HG02840 (cell line): ENCODE results near the gene RBM47.
"Not testable (repeated sequence)": the region's sequence is repeated elsewhere in the genome, so short reads cannot be mapped to it uniquely, and the experiment has no call there.

Experiments used
- ATAC-seq: cut with Tn5 transposase; IDR thresholded peaks from one replicate; pipeline ENCODE4 v1.9.1; 2021; ENCODE audit warnings: mild to moderate bottlenecking, moderate library complexity, moderate number of reproducible peaks; ENCODE audit not compliant: unreplicated experiment, low FRiP score

RBM47 gene

DNA sequence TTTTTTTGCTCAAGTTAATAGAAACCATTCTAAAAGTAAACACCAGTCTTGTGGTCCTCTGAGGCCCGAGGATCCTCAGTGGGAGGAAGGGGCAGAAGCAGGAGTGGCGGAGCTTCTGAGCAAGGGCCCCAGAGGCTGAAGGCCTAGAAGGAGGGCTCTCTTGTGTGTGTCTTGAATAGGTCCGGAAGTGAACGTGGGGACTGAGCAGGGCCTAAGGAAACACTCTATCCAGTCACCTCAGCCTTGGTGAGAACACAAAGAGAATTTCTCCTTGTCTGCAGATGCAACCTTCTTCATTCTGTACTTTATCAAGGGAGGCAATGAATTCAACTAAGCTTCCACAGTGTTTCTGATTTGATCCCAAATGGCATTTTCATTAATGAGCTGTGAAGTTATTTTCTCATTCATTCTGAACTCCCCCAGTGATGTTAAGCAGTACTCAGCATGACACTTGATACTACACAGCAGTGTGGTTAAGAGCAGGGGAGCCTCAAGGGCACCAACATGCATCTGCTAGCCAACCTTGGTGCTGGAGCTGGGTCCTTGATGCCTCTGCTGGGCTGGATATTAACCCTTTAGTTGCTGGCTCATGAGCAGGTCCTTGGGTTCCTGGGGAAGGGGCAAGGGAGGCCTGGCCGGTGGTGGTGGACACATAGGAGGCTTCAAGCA lies 64.7 kb downstream of the RBM47 start:
- no peak for ATAC-seq

DNA sequence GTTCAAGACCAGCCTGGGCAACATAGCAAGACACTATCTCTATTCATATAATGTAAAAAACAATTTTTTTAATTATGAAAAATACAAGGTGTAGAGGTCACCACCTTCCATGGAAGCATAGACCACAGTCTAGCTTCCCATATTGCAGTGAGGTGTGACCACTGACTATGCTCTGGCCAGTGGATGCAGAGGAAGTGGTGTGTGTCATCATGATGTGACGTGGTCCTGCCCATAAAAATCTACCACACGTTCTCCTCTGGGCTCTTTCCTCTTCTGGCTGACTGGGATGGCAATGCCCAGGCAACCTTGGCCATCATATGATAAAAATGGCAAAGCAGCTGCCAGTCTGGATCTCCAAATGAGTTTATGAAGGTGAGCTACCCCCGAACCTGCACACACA lies 65.7 kb downstream of the RBM47 start:
- no peak for ATAC-seq

DNA sequence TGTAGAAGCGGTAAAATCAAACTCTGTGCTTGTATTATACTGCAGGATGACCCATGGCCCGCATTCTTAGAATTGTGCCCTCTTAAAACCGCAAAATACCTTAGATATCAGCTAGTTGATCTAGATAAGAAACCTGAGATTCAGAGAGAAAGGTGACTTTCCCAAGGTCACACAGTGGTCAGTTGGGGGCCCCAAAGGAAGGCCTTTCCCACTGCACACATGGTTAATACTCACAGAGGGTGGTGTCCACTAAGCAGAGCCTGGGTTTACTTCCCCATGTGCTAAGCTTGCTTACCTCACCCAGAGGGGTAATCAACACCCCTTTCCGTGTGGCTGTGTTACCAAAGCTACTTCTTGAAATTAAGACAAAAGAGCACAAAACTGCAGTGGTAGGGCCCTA lies 66.3 kb downstream of the RBM47 start:
- no peak for ATAC-seq

DNA sequence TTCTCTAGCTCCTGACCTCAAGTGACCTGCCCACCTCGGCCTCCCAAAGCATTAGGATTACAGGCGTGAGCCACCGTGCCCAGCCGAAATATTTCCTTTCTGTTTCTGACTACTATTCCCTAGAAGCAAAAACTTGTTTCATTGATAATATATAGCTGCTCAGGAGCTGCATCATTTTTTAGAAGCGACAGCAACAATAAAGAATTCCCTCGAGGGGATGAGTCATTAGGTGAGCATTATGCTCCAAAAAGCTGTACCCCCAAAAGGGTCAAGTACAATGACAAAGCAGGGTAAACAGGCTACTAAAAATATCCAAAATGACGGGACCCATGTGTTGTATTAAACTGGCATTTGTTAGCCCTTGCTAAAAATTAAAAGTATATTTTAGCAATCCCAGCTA lies 67.0 kb downstream of the RBM47 start:
- ATAC-seq, result no peak

DNA sequence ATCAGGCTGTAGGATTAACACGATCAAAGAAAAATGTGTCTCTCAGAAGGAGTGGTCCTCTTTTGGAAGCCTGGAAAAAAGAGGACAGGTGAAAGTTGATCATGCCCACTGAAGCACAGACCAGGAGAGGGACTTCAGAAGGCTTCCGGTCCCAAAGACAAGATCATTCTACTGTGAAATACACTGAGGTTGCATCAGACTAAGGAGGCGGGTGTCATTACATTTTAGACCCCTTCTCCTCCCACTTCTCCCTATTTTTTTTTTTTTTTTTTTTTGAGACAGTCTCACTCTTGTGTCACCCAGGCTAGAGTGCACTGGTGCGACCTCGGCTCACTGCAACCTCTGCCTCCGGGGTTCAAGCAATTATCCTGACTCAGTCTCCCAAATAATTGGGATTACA lies 67.5 kb downstream of the RBM47 start:
- ATAC-seq, result no peak

DNA sequence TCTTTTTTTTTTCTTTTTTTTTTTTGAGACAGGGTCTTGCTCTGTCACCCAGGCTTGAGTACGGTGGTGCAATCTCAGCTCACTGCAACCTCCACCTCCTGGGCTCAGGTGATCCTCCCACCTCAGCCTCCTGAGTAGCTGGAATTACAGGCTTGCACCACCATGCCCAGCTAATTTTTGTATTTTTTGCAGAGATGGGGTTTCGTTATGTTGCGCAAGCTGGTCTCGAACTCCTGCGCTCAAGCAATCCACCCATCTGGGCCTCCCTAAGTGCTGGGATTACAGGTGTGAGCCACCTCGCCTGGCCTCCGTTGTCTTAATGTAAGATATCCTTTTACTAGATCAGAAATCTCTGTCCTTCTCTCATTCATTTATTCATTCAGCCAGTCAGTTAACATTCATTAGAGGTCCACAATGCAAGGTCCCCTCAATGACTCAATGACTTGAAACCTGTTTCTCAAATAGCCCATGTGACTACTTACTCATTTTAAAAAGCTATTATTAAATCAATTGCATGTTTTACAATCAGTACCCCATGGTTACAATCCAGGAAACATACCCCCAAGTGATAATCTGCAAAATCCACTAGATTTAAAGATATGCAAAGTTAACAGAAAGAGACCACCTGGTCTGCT lies 68.0 kb downstream of the RBM47 start:
- ATAC-seq, result not testable (repeated sequence)

DNA sequence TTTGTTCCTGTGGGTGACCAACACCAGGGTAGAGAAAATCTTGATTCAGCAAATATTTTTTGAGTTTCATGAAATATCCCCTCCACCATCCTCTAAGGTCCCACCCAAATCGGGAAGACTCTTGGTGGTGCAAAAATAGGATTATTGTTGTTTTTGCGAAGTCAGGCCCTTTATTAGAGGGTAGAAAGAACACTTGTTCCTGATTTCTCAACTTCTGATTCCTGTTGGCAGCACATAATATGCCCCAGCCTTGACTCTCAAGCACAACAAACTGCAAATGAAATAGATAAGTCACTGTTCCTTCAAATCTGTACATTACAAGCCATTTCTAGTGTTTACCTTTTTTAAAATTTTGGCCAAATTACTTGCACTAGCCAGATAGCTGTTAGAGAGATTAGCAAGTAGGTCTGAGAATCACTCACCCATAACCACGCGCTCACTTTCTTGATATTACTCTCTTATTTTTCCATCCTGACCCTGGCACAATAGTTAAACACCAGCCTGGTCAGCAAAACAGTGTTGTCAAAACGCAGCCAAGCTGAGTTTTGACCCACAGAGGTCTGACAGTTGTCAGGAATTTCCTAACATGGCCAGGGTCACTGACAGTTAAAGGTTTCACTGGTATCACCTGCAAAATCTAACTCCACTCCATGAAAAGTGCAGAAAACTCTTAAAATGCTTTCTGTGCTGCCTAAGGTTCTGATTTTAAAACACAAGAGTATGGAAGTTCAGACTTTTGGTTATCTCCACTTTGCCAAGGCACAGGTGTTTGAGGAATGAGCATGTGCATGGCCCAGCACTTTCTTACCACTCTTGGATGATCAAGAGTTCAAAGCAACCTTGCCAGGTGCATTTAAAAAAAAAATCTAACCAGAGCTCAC lies 69.8 kb downstream of the RBM47 start:
- ATAC-seq, result no peak

DNA sequence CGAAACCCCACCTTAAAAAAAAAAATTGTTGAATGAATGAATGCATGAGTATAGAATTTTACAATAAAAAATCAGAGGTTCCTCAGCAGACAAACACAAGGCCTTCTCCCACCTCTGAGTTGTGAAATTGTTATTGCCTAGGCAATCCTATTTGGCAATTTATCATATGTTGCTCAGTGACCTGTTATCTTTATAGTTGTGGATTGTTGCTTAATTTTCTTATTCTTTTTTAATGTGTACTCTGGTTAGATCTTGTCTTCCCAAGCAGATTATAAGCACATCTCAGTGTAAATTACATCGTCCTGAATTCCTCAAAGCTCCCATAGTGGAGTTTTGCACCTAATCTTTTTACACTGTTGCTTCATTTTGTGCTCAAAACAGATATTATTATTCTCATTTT lies 71.9 kb downstream of the RBM47 start:
- ATAC-seq, result no peak

DNA sequence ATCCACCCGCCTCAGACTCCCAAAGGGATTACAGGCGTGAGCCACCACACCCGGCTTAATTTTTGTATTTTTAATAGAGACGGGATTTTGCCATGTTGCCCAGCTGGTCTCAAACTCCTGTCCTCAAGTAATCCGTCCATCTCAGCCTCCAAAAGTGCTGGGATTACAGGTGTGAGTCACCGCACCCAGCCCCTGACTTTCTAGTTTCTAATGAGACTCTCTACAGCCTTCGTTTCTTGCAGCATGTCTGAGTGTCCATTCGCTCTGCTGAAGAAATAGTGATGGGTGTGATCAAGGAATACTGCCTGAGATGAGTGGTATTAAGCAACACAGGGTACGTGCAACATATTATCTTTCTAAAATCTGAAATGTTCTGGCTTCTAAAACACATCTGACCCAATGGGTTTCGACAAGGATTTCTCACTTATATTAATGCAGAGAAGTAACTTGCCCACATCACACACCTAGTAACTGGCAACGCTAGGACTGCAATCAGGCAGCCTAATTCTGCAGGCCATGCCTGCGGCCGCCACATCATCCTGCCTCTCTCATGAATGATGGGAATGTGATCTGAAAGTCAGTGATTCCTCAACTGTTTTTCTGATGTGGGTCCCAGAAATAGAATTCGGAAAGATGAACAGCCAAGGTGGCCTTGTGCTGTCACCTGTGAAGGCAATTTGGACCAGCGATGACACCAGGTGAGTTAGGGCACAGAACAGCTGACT lies 74.3 kb downstream of the RBM47 start:
- ATAC-seq, result no peak

DNA sequence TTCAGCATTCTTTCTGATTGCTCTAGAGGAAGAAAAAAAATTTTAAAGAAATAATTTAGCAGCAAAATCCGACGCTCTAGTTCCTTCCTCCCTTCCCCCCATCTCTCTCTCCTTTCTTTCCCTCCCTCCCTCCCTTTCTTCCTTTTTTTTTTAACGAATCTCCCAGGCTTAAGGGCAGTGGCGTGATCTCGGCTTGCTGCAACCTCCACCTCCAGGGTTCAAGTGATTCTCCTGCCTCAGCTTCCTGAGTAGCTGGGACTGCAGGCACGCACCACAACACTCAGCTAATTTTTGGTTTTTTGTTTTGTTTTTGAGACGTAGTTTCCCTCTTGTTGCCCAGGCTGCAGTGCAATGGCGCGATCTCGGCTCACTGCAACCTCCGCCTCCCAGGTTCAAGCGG lies 75.0 kb downstream of the RBM47 start:
- not testable (repeated sequence) for ATAC-seq

DNA sequence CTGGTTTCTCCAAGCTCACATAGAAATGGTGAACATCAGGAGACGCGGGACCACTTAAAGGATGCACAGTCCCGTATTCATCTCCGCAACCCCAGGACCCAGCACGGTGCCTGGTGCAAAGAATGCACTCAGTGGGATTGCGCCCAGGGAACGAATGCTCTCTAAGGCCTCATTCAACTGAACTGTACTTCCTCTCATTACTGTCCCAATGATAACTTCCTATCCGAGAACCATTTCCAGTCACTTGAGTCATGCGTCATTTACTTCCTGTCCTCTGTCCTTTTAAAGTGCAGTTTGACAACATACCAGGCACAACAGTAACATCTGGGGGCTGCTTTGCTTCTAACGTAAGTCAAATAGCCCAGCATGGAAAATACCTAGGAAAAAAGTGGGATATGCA lies 75.7 kb downstream of the RBM47 start:
- ATAC-seq, result no peak

DNA sequence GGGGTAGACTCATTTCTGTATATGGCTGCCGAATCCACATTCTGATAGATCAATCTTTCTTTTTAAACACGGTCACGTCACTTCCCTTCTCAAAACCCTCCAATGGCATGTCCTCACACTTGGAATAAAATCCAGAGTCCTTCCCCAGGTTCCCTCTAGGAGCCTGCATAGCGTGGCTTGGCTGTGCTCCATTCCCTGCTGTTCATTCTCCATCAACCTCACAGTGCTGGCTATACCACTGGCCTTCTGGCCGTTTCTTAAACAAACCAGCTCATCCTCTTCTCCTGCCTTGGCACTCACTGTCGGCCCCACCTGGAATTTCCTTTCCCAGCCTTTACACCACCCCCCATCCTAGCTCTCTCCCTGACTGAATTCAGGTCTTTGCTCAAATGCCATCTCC lies 77.1 kb downstream of the RBM47 start:
- ATAC-seq, result no peak

DNA sequence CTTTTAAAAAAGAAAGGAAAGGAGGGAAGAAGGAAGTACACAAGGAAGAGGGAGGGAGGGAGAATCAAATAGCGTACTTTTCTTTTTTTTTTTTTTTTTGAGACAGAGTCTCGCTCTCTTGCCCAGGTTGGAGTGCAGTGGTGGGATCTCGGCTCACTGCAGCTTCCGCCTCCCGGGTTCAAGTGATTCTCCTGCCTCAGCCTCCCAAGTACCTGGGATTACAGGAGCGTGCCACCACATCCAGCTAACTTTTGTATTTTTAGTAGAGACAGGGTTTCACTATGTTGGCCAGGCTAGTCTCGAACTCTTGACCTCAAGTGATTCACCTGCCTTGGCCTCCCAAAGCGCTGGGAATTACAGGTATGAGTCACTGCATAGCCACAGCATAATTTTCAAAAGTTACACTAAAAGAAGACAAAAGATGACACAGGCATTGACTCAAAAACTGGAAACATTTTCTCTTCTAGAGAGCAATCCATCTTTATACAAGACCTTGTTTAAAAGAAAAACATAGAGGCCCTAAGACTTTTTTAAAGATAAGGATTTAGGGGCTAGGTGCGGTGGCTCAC lies 78.0 kb downstream of the RBM47 start:
- not testable (repeated sequence) for ATAC-seq

DNA sequence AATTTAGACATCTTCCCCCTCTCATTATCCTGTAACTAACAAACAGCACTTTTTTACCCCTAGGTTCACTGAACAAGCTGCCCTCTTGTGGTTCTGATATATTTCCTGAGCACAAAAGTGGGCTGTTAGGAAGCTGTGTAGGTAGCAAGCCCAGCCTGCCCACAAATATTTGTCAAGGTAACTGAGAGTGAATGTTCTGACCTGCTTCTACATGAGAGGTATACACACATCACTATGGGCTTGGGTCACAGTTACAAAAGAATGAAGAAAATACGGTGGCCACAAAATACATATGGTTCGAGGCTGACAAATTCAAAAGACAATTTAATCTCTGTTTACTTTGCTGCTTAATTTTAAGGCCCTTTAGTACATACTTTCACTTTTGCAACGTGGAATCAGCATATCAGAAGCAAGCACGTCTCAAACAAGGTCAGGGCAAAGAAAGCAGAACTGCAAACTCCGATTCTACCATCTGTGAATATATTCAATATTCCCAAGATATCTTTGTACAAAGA lies 78.7 kb downstream of the RBM47 start:
- ATAC-seq, result no peak

DNA sequence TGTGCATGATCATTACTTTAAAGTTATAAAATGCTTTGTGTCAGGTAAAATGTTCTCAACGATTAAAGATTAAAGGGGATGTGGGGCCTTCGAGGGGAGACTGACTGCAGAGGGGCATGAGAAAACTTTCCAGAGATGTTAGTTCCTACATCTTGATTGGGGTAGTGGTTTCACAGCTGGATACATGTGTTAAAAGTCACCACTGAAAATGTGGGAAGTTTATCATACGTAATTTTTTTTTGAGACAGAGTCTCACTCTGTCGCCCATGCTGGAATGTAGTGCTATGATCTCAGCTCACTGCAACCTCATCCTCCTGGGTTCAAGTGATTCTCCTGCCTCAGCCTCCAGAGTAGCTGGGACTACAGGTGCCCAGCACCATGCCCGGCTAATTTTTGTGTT lies 79.5 kb downstream of the RBM47 start:
- ATAC-seq, result no peak

DNA sequence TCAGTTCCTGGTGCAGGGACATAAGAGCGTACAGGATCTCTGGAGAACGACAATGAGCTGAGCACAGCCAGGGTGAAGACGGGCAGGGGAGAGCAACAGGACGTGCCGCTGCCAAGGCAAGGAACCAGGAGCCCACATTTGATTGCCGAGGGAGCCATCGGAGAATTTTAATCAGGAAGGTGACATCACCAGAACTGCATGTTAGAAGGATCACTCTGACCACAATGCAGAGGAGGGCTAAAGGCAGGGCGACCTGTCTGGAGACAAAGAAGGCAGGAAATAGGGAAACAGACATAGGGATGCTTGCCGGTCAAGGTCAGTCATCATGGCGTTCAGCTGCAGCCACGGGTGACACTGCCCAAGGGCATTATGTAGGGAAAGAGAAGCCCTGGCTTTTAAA lies 81.4 kb downstream of the RBM47 start:
- ATAC-seq, result no peak

DNA sequence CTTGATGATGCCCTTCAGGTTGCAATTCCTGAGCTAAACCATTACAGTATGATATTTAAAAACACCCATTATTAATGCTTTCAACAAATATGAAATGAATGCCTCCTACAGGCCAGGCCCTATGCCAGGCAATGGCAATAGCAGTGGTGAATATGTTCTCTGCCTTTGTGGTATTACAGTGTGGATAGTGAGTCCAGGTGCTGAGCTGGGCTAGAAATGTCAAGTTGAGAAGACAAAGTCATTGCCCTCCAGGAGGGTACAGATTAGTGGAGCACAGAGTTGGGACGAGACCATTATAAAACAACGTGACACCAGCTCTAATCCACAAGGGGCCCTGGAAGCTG lies 81.9 kb downstream of the RBM47 start:
- ATAC-seq, result no peak

DNA sequence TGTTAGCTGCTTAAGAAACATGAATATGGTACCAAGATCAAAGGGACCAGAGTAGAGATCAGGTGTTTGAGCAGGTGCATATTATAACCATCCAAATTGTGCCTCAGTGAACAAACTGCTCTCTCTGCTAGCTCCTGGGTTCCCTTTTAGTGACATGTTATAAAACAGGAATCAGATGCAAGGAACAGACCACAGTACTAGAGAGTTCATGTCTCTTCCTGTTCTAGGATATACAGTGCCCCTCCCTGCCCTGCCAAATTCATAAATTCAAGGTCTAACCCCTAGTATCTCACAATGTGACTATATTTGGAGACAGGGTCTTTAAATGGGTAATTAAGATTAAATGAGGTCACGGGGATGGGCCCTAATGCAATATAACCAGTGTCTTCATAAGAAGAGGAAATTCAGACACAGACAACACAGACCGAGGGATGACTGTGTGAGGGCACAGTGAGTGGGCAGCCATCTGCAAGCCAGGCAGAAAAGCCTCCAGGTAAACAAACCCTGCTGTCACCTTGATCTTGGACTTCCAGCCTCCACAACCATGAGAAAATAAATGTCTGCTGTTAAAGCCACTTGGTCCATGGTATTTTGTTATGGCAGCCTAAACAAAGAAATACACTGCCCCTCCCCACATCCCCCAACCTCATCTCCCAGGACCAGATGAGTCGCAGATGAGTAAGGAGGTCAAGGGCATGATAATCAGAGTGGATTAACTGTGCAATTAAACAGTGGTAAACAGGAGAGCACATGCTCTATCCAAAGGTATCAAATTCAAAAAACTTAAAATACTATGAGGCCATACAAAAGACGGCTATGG lies 82.5 kb downstream of the RBM47 start:
- no peak for ATAC-seq

DNA sequence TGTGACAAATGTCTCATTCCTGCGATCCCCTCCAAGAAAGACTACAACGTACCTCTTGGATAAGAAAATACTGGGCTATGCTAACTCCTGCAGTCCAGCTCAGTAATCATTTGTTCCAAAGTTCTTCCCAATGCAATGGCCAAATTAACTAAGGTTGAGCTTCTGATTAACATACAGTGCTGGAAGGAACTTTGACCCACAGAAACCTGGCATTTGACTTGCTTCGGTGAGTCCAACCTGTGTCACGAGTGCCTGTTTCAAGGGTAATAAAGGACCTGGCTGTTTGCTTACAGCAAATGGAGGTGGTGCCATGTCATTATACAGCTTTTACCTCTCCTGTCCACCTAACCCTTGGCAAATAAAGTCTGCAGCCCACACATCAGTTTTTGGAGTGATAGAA lies 83.2 kb downstream of the RBM47 start:
- no peak for ATAC-seq

DNA sequence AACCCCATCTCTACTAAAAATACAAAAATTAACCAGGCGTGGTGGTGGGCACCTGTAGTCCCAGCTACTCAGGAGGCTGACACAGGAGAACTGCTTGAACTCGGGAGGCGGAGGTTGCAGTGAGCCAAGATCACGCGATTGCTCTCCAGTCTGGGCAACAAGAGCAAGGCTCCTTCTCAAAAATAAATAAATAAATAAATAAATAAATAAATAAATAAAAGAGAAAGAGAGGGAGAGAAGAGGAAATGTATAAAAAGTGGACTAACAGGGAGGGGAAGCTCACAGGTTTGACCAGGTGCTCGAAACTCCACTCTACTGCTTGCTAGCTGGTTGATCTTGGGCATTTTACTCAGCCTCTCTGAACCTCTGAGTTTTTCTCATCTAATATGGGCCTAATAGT lies 84.2 kb downstream of the RBM47 start:
- ATAC-seq, result not testable (repeated sequence)
